Breast epithelium (tissue), 3 donors: ENCODE results near the gene NME9.

Source experiments
- POLR2A ChIP-seq: fragments of 450-650 bp; IDR thresholded peaks from one replicate; pipeline ENCODE4 v1.6.1; 2016; ENCODE audit warnings: antibody characterized with exemption, mild to moderate bottlenecking, moderate library complexity
- TF ChIP-seq, protein P1 (sequence below), 3 donors: fragments of 450-650 bp; IDR thresholded peaks; one replicate each; pipeline ENCODE4 v1.5.1; 2016 to 2017; ENCODE audit warnings: antibody characterized with exemption in 3 of 3, mild to moderate bottlenecking in 3 of 3, moderate library complexity in 3 of 3

GRCh38 chr3:138327831-138328230, 1.8 kb downstream of the NME9 start:
- TF ChIP-seq, protein P1, sequence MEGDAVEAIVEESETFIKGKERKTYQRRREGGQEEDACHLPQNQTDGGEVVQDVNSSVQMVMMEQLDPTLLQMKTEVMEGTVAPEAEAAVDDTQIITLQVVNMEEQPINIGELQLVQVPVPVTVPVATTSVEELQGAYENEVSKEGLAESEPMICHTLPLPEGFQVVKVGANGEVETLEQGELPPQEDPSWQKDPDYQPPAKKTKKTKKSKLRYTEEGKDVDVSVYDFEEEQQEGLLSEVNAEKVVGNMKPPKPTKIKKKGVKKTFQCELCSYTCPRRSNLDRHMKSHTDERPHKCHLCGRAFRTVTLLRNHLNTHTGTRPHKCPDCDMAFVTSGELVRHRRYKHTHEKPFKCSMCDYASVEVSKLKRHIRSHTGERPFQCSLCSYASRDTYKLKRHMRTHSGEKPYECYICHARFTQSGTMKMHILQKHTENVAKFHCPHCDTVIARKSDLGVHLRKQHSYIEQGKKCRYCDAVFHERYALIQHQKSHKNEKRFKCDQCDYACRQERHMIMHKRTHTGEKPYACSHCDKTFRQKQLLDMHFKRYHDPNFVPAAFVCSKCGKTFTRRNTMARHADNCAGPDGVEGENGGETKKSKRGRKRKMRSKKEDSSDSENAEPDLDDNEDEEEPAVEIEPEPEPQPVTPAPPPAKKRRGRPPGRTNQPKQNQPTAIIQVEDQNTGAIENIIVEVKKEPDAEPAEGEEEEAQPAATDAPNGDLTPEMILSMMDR (IDR thresholded peaks at IDR 0.05): no peak
- no peak for TF ChIP-seq POLR2A
